Measurements from ENCODE around the gene TESMIN.

Gene TESMIN, protein sequence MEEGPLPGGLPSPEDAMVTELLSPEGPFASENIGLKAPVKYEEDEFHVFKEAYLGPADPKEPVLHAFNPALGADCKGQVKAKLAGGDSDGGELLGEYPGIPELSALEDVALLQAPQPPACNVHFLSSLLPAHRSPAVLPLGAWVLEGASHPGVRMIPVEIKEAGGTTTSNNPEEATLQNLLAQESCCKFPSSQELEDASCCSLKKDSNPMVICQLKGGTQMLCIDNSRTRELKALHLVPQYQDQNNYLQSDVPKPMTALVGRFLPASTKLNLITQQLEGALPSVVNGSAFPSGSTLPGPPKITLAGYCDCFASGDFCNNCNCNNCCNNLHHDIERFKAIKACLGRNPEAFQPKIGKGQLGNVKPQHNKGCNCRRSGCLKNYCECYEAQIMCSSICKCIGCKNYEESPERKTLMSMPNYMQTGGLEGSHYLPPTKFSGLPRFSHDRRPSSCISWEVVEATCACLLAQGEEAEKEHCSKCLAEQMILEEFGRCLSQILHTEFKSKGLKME

DNA sequence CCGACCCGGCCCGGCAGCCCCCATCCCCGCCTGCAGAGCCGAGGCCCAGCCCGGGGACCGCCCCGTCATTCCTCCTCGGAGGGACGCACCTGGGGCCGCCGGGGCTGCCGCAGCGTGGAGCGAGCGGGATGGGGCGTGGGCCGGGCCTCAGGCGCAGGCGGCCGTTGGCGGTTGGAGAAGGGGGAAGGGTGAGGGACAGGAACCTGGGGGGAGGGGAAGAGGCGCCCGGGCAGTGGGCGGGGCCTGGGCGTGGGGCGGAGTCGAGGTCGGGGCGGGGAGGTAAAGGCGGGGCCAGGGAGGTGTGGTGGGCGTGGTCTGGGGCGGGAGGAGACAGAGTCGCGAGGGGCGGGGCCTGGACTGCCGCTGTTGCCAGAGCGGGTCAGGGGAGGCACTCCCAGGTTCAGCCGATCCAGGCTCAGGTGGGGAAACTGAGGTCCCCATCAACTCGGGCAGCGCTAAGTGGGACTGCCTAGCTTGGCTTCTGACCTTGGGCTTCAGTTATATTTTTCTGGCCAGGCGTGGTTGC, at the start of gene TESMIN:
Gene TESMIN, minus strand, starts transcription at position 190 of the 526 bp plus-strand sequence. CDS start 860 bp downstream, outside the sequence.
- peak; percentile 71 for DNase-seq

DNA sequence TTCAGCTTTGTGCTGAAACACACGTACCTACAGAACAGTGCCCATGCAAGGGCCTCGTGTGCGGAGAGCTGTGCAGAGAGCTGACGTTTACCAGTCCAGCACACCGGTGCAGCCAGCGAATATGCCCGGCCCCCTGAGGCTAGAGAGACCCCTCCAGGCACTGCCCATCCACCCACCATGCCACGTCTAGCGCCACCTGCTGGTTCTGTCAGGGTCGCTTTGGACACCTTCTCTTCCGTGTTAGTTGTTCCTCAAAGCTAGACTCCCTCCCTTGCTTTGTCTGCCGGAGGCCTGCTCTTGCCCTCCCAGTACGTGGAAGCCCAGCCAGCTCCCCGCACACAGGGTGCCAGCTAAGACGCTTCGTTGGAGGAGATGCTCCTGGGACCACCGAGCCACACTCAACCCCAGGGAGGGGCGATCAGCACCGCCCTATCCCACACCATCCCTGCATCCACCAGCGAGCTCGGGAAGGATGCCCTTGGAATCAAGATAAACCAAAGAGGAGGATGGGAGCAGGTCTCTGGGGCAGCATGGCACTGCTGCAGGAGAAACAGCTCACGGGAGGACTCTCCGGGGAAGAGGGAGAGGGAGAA, 47.0 kb upstream of the TESMIN start:
- DNase-seq, result no peak

DNA sequence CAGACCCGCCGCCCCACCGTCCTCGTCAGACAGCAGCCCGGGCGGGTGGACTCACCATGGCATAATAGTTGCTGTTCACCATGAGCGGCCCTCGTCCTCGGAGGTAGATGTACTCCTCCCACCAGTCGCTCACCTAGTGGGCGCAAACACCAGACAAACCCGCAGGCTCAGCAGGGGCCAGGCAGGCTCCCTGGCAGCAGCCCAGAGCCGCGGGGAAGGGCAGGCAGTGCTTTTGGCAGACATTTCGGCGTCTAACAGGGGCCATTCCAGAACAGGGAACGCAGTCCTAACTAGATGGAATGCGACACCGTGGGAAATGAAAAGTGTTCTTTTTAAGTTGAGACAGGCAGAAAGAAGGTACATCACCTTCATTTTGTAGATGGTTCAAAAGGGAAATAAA, 45.5 kb upstream of the TESMIN start:
- no peak for DNase-seq

DNA sequence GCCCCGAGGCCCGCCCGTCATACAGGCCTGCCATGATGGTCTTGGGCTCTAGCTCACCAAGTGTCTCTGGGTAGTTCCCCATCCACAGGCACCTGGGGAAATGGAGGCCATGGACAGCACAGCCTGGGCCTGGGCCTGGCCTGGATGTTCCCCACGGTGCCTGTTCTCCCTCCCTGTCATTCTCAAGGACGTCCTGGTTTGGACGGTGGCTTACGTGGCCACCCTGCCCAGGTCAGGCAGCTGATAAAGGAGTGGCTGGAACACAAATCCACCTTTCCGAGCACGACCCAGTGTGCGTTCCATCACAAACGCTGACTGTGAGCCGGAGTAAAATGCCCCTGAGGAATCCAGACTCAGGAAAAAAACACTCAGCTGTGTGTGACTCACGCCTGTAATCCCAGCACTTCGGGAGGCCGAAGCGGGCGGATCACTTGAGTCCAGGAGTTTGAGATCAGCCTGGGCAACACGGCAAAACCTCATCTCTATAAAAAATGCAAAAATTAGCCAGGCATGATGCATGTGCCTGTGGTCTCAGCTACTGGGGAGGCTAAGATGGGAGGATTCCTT, 41.2 kb upstream of the TESMIN start:
- DNase-seq, result no peak

DNA sequence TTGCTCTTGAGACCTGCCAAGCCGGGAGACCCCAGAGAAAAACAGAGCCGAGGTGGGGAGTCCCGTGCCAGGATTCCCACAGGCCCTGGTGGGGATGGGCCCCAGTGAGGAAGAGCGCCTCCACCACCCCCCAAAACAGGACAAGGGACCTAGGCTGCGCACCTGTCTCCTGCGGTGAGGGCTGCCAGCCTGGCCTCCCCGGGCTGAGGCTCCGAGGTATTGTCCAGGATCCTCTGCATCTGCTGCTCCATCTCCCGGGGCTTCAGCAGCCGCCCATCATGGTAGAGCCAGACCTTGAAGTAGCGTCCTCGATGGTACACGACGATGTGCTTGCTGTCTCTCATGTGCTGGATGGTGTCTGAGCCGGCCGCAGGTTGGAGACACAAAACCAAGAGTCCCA, 33.3 kb upstream of the TESMIN start:
- DNase-seq, result no peak

DNA sequence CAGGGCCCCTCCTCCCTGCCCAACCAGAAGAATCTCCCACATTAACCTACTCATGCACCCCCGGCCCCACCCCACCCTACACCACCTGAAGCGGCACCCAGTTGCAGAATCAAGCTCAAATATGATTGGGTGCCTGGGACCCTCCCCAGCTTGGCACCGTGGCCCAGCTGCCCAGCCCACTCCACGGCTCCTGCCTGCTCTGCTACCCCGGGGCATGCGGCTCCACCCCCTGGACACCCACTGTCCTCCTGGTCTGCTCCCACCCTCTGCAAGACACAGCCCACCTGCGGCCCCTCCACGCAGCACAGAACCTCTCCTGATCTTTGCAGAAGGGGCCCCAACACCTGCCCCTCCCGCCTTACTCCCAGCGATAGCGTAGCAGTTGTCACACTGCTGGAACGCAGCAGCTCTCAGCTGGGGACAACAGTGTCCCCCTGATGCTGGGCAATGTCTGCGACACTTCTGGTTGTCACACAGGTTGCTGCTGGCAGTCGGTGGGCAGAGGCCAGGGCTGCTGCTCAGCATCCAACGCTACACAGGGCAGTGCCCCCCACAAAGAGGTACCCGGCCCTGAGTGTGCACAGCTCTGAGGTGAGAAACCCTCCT, 32.0 kb upstream of the TESMIN start:
- DNase-seq, result no peak

DNA sequence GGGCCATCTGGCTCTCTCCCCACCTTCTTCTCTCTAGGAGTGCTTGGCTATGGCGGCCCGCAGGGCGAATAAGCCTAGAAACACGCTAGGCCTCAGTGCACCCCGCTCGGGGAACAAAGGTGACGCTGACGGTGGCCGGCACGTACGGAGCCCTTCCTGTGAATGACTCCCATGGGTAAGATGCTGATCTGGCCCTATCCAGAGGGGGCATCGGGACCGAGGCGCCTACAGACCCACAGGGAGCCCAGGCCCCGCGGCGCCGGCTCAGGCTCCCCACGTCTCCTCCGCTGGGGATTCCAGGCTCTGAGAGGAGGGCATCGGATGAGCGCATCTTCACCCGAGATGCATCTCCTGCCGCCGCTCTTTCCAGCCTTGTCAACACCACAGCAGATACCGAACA, 31.4 kb upstream of the TESMIN start:
- no peak for DNase-seq

DNA sequence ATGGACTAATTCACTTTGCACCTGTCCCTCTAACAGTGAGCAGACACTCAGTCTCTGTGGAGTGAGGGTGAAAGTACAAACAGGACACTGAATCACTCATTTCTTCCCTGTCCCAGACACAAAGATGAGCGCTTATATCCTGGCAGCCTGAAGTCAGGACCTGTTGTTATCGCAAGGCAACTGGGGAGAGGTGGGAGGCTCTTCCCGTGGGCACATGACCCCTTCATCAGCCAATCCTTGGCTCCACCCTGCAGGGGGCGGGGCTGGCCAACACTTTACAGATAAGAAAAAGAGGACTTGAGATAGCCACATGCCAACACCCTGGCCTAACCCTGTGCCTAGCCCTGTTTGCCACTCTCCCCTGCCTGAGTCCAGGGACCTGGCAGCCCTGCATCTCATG, 29.5 kb upstream of the TESMIN start:
- no peak for DNase-seq

DNA sequence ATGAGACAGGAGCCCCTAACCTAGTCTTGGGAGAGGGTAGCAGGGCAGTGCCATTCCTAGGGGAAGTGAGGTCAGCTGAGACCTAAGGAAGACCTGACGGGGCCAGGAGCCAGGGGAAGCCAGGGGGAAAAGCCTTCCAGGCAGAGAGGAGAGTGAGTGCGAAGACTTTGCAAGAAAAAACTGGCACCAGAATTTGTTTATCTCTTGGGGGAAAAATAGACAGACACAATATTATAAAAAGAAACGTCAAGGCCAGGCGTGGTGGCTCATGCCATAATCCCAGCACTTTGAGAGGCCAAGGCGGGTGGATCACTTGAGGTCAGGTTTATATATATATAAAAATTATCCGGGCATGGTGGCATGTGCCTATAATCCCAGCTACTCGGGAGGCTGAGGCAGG, 26.9 kb upstream of the TESMIN start:
- DNase-seq, result no peak

DNA sequence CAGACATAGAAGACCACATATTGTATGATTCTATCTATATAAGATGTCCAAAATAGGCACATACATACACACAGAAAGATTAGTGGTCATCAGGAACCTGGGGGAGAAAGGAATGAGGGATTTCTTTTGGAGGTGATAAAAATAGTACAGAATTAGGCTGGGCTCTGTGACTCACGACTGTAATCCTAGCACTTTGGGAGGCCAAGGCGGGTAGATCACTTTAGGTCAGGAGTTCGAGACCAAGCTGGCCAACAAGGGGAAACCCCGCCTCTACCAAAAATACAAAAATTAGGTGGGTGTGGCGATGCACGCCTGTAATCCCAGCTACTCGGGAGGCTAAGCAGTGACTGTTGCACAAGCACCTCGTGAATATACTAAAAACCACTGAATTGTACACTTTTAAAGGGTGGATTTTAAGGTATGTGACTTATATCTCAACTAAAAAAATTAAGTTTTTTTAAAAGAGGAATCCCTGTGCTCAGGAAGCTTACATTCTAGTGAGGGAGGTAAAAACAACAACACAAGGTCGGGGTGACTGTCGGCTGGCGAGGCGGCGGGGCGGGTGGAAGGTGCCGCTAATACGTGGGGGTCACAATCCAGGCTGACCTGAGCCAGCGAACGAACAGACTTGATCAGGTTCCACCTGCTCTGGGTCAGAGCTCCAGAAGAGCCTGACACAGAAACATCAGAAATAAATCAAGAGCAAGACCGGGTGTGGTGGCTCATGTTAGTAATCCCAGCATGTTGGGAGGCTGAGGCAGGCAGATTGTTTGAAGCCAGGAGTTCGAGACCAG, 25.3 kb upstream of the TESMIN start:
- DNase-seq, result no peak

DNA sequence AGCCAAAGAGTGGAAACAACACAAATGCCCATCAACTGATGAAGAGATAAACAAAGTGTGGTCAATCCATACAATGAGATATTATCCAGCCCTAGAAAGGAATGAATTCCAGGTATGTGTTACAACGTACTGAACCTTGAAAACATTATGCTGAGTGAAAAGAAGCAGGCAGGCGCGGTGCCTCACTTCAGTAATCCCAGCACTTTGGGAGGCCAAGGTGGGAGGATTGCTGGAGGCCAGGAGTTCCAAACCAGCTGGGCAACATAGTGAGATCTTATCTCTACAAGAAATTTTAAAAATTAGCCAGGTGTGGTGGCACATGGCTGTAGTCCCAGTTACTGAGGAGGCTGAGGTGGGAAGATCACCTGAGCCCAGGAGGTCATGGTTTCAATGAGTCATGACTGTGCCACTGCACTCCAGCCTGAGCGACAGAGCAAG, 24.6 kb upstream of the TESMIN start:
- no peak for DNase-seq

DNA sequence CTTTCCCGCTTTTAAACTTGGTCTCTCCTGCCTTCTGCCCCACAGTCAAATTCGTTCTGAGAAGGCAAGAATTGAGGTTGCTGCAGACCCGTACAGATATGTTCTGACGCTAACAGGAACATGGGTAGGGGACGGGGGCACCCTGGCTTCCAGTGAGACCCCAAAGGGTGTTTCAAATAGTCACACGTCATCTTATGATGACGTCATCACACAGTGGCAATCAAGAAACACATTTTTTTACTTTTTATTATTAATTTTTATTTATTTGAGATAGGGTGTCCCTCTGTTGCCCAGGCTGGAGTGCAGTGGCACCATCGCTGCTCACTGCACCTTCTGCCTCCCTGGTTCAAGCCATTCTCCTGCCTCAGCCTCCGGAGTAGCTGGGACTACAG, 22.9 kb upstream of the TESMIN start:
- DNase-seq, result no peak

DNA sequence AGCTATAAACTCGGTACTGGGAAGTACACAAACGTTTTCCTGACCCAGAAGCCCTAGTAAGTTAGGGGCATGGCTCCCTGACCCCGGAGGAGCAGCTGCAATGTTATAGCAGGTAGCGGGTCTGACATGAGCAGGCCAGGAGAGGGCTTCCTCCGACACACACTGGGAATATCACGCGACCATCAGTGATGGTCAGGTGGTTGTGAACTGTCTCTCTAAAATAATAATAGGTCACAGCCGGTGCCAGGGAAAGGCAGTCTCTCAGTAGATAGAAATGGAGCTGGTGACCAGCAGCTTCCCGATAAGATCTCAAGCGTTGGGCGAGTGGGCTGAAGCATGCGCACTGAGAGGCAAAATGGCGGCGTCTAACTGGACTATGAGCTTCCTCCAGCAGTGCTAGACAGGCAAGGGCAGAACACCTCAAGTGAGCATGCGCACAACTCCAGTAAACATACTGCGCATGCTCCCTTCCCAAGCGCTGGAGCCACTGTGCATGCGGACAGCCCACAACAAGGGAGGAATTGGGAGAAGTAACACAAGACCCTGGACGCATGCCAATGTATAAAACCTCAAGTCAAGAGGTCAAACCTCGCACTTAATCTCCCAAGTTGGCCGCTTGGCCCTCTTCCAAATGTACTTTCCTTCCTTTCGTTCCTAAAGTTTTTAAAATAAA, 22.3 kb upstream of the TESMIN start:
- DNase-seq, result no peak

DNA sequence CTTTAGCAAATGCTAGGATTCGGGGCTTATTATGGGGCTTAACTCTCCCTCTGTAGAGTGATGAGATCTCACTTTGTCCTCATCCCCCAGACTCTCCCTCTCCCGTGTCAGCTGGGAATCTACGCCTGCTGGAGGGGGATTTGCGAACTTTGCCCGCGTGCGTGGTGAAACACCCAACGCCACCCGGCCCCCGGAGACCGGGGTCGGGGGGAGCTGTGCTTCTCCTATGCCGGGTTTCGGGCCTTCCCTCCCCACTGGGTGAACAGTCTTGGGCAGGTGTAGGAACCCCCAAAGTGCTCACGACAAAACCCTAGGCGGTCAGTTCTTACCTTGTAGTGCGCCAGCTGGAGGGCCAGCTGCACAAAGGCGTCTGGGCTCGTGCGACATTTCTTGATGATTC, 21.6 kb upstream of the TESMIN start:
- DNase-seq, result no peak

DNA sequence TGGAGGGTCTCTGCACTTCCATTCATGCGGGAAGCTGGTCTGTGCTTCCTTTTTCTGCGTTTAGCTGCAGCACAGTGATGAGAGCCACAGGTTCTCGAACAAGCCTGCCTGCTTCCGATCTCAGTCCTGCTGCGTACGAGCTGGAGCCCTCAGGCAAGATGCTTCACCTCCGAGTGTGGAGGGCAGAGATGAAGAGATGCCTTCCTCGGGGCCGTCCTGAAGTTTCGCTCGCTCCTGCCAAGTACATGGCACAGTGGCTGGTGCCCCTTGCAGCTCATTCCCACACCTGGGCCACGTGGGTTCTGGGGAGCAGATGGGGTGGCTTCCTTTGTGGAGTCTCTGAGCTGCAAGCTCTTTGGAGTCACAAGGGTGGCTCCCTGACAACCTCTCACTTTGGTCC, 19.5 kb upstream of the TESMIN start:
- no peak for DNase-seq

DNA sequence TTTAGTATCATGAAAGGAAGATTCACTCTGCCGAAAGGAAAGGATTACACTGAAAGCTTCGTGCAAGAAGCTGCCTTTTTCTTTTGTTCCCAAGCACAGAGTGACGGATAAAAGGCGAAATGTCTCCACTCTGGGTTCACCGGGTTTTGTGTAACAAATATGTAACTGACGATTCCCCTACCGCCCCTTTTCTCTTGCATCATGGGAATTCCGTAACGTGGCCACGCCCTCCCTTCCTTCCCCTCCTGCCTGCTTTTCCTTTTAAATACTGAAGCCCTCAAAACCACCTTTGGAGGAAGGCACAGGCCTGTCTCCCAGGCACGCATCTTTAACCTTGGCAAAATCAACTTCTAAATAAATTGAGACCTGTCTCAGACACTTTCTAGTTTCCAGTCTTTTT, 16.4 kb upstream of the TESMIN start:
- DNase-seq, result no peak

DNA sequence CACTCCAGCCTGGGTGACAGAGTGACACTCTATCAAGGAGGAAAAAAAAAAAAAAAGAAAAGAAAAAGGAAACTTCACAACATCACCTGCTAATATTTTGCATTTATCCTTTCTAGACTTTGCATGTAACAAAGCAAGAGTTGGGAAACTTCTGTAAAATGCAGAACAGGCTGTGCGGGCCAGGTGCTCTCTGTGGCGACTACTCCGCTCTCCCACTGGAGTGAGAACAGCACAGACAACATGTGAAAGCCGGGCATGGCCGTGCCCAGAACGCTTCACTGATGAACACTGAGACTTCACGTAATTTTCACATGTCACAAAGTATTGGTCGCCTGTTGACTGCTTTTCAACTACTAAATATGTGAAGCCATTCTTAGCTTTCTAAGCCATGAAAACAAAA, 15.5 kb upstream of the TESMIN start:
- DNase-seq, result no peak

DNA sequence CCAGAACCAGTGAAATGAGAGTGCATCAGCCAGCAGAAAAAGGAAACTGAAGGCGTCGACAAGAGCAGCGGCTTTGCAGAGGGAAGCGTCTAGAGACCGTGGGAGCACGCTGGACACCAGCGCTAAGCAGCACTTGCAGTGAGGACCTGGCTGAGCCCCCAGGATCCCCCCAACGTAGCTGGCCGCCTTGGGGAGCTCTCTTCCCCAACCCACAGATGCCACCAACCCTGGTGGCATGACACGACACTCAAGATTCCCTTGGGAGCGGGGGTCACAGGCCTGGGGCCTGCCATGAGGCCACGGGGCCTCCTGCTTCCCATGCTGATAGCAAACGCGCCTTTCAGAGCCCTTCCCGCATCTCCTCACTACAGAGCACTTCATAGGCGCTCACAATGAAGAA, 13.4 kb upstream of the TESMIN start:
- no peak for DNase-seq

DNA sequence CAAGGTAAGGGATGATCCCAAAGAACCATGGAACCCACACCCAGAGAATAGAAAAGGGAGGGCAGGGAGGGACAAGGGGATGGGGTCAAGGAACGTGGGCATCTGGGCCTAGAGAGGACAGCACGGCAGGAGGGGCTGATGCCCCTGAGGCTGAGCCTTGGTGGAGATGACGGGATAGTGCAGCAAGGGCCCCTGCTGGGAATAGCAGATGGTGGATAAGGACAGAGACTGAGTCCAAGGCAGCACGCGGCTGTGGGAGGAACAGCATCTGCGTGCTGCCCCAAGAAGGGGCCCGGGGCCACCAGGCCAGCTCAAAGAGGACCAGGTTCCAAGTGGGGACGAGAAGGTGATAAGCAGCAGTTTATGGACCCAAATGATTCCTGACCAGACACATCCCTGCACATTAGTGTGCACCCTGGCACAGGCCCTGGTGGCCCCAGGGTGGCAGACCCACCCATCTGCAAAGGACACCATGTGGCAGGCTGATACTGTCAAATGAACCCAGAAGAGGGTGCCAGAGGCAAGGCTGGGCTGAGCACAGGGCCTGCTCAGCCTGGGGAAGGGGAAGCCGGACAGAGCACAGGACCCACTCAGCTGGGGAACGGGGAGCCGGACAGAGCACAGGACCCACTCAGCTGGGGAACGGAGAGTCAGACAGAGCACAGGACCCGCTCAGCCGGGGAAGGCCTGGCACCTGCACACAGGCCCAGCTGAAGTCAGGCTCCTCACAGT, 12.8 kb upstream of the TESMIN start:
- no peak for DNase-seq

DNA sequence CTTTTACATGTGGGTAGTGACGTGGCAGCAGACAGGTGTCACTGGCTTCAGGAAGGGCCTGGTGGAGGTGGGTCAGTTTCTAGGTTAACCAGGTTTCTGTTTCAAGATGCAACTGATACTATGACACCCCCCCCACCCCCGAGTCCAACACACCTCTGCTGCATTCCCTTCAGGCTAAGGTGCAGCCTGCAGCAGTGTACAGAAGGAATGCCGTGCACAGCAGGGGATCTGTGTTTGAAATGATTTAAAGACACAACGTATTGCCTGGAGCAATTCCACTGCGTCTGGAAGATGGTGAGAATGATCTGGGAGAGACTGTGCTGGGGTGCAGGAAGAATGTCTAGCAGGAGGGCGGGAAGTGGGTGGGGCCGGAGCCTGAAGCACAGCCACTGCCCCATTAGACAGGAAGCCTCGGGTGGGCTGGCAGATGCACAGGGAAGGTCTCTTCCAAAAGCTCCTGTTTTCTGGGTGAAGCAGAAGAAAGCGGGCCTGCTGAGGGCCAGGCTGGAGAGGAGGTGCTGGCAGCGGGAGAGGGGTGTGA, 11.9 kb upstream of the TESMIN start:
- no peak for DNase-seq

DNA sequence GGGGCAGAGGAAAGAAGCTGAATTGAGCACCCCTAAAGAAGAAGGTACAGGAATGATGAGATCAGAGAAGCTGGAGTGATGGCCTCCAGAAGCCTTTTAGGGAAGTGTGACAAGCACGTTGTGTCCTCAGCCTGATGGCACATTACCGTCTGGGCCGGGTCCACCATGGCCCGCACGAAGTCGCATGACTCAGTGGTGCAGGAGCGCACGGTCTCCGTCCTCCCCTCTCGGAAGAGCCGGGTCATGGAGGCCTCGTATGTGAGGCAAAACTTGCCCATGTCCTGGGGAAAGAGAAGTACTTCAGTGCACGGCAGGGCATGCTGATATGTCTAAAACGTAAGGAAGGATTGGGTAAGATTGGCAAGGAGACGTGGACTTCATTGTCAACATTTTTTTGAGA, 11.2 kb upstream of the TESMIN start:
- no peak for DNase-seq

Measured in NCI-H2107 (cell line).